Left ventricle myocardium inferior (tissue), 1 donor: Measurements from ENCODE around the gene EIF3I. TPM values are rescaled to one million over a fixed set of nuclear protein-coding genes. Genes with fewer than 3 reads are reported as not detected.
"Not testable (repeated sequence)": the region's sequence is repeated elsewhere in the genome, so short reads cannot be mapped to it uniquely, and the experiment has no call there.

Experiments
- DNase-seq: peaks from one replicate; pipeline ENCODE4 v3.0.0-alpha.2; 2020
- H3K27ac ChIP-seq: fragments of 200-600 bp; replicated peaks from 2 replicates; pipeline ENCODE4 v1.8.0; 2021
- H3K27me3 ChIP-seq: fragments of 200-600 bp; 2 replicates; pipeline ENCODE4 v1.8.0; 2021; ENCODE audit warnings: low read depth
- H3K36me3 ChIP-seq: fragments of 200-600 bp; 2 replicates; pipeline ENCODE4 v1.8.0; 2021
- H3K4me1 ChIP-seq: fragments of 200-600 bp; 2 replicates; pipeline ENCODE4 v1.8.0; 2021
- H3K4me3 ChIP-seq: fragments of 200-600 bp; 2 replicates; pipeline ENCODE4 v1.8.0; 2021; ENCODE audit warnings: mild to moderate bottlenecking, moderate library complexity
- H3K9me3 ChIP-seq: fragments of 200-600 bp; replicated peaks from 2 replicates; pipeline ENCODE4 v1.8.0; 2021
- intact Hi-C: fragments of 100-400 bp; cut with micrococcal nuclease; formaldehyde crosslinking; loops from one replicate; pipeline ENCODE4 v1.11.0; 2022
- total RNA-seq: library from RNA; stranded (reverse); fragmentation: NEBNext Ultra II Directional; extraction: Animal tissue kit (Norgen Biotek cat#: 25700); gene quantifications from one replicate; pipeline ENCODE4 v1.2.1, GENCODE V29; 2021
- TF ChIP-seq, protein P1 (sequence below): fragments of 200-600 bp; IDR thresholded peaks from 2 replicates; pipeline ENCODE4 v1.8.0; 2021; ENCODE audit warnings: antibody characterized with exemption, mild to moderate bottlenecking, borderline replicate concordance
- donor health status: DM: no; HTN: yes; CAD: no; lungs with severe emphysema.

The EIF3I gene
- total RNA-seq, 1 donor from 2014 or later, result 91.1 TPM

DNA sequence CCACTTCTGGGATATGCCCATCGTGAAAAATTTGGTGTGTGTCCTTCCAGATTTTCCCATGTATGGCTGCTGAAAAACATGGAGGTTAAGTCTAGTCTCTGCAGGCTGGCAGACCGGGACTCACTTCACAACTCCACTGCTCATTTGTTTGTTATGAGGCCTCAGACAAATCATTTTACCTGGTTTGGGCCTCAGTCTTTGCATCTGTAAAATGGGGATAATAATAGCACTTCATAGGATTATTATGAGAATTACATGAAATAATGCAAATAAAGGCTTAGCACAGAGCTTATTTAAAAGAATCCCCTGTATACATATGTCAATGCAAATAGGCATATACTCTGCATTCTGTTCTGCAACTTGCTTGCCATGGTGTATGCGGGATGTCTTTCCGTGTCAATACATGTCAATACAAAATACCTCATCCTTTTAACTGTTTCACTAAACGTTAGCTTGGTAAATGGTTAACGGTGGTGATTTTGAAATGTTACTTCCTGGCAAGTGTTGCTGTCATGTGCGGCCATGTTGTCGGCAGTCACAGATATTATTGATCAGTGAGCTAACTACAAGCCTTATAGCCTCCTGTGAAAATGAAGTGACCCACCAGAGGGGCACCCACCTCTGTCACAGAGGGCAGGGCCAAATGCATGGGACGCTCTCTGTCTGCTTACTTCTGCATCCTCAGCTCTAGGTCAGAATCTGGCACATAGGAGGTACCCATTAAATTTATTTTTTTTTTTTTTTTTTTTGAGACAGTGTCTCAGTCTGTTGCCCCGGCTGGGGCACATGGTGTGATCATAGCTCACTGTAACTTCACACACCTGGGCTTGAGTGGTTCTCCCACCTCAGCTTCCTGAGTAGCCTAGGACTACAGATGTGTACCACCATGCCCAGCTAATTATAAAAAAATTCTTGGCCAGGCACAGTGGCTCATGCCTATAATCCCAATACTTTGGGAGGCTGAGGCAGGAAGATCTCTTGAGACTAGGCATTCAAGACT, 33.2 kb downstream of the EIF3I start:
- no peak overlapping the region for H3K4me3 ChIP-seq
- H3K4me1 ChIP-seq, result peaks cover 28% of the 10 kb centered on the region
- H3K27ac ChIP-seq, result no peak overlapping the region
- no peak for DNase-seq
- H3K9me3 ChIP-seq, result no peaks in the 10 kb centered on the region
- TF ChIP-seq, protein P1, sequence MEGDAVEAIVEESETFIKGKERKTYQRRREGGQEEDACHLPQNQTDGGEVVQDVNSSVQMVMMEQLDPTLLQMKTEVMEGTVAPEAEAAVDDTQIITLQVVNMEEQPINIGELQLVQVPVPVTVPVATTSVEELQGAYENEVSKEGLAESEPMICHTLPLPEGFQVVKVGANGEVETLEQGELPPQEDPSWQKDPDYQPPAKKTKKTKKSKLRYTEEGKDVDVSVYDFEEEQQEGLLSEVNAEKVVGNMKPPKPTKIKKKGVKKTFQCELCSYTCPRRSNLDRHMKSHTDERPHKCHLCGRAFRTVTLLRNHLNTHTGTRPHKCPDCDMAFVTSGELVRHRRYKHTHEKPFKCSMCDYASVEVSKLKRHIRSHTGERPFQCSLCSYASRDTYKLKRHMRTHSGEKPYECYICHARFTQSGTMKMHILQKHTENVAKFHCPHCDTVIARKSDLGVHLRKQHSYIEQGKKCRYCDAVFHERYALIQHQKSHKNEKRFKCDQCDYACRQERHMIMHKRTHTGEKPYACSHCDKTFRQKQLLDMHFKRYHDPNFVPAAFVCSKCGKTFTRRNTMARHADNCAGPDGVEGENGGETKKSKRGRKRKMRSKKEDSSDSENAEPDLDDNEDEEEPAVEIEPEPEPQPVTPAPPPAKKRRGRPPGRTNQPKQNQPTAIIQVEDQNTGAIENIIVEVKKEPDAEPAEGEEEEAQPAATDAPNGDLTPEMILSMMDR, result no peak
- no peaks in the 10 kb centered on the region for H3K27me3 ChIP-seq
- intact Hi-C loops, result no loop called here
- no peaks in the 10 kb centered on the region for H3K36me3 ChIP-seq

GRCh38 chr1:32256473-32257226, 34.4 kb downstream of the EIF3I start:
- Histone ChIP-seq H3K9me3 (no peaks in the 10 kb centered on the region), H3K4me3 (no peak overlapping the region), H3K27me3 (no peaks in the 10 kb centered on the region), H3K4me1 (peaks cover 15% of the 10 kb centered on the region), H3K27ac (no peak overlapping the region), H3K36me3 (no peaks in the 10 kb centered on the region)
- TF ChIP-seq, protein P1, result no peak
- intact Hi-C loops, result no loop called here
- DNase-seq, result no peak

GRCh38 chr1:32257227-32257508, 35.0 kb downstream of the EIF3I start:
- Histone ChIP-seq H3K27me3 (no peaks in the 10 kb centered on the region), H3K9me3 (no peaks in the 10 kb centered on the region), H3K27ac (no peak overlapping the region), H3K36me3 (no peaks in the 10 kb centered on the region), H3K4me3 (no peak overlapping the region), H3K4me1 (peaks cover 10% of the 10 kb centered on the region)
- TF ChIP-seq, protein P1, result no peak
- no peak for DNase-seq
- intact Hi-C loops, result no loop called here

- H3K27ac ChIP-seq, intact Hi-C loops, H3K27me3 ChIP-seq, H3K4me3 ChIP-seq, H3K36me3 ChIP-seq, DNase-seq, H3K4me1 ChIP-seq, H3K9me3 ChIP-seq: not testable (repeated sequence)
Observed at GRCh38 chr1:32263236-32263593, 41.0 kb downstream of the EIF3I start.

DNA sequence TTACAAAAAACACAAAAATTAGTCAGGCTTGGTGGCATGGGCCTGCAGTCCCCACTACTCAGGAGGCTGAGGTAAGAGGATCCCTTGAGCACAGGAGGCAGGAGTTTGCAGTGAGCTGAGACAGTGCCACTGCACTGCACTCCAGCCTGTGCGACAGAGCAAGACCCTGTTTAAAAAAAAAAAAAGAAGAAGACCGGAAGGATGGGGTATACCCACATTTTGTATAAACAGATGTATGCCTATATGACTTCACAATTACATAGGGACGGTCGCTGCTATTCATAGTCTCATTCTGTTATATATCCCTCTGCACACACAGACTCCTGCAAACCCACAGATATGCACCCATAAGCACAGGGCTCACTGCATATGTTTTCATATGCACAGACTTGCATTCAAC, 41.5 kb downstream of the EIF3I start:
- intact Hi-C loops, result no loop called here
- TF ChIP-seq, protein P1, result no peak
- no peak for DNase-seq

GRCh38 chr1:32265846-32266245, 43.6 kb downstream of the EIF3I start:
- Histone ChIP-seq H3K27ac (no peak overlapping the region), H3K4me3 (no peak overlapping the region), H3K9me3 (no peaks in the 10 kb centered on the region), H3K36me3 (no peaks in the 10 kb centered on the region), H3K27me3 (peaks cover 2% of the 10 kb centered on the region), H3K4me1 (peaks cover 3% of the 10 kb centered on the region)
- TF ChIP-seq, protein P1, result no peak
- no peak for DNase-seq
- intact Hi-C loops, result no loop called here

More for the DNA sequence above, 41.5 kb downstream of the EIF3I start:
- Histone ChIP-seq H3K36me3 (no peaks in the 10 kb centered on the region), H3K4me1 (peaks cover 3% of the 10 kb centered on the region), H3K27me3 (no peaks in the 10 kb centered on the region), H3K27ac (no peak overlapping the region), H3K9me3 (no peaks in the 10 kb centered on the region), H3K4me3 (no peak overlapping the region)
